ENCODE measurements around the gene PLAAT4.
A peak's percentile ranks its signal among the peaks of the same experiment; 100 is the strongest.
"Not testable (repeated sequence)": the region's sequence is repeated elsewhere in the genome, so short reads cannot be mapped to it uniquely, and the experiment has no call there.

PLAAT4 gene

DNA sequence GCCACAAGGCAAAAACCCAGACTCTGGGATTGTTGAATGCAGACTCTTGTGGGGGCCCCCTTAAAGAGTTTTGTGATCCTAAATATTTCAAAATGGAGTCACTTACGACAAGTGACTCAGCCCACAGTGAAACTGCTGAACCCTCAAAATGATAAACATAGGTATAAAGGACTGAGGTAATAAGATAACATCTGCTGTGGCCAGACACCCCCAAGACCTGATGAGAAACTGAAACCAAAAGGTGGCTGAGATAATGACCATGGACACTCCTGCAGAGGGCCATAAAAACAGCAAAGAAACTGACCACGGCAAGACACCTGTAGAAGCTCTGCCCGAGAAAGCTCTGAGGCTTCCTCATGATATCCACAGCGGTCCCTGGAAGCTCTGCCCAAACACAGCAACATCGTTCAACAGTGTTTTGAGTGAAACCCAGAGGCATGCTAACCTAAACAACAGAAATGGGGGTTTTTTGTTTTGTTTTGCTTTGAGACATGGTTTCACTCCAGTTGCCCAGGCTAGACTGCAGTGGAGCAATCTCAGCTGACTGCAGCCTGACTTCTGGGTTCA, 1.6 kb upstream of the PLAAT4 start:
- TF ChIP-seq EZH2 (IDR thresholded peaks at IDR 0.05; ENCODE audit: borderline replicate concordance, low read depth, low read length, severe bottlenecking) (no peak), CTCF (IDR thresholded peaks at IDR 0.05; ENCODE audit: borderline replicate concordance, extremely low read depth, low read length, poor library complexity, severe bottlenecking) (no peak)
- peaks cover 49% of the 10 kb centered on the region for H3K4me1 ChIP-seq (ENCODE audit: insufficient read depth, low read length)
- no peak overlapping the region for H3K27ac ChIP-seq (ENCODE audit: low read length)
- DNase-seq (no peak), ATAC-seq (ENCODE audit: insufficient read depth, low read depth) (no peak)
- no peaks in the 10 kb centered on the region for H3K79me2 ChIP-seq (ENCODE audit: insufficient read depth, low read length)
- H3K27me3 ChIP-seq (ENCODE audit: insufficient read depth, low read length, poor library complexity) = no peaks in the 10 kb centered on the region
- H3K4me3 ChIP-seq (ENCODE audit: low read depth in 1 of 2, low read length in 2 of 2) = no peak overlapping the region
- no peaks in the 10 kb centered on the region for H3K9me3 ChIP-seq (ENCODE audit: insufficient read depth, low read length, severe bottlenecking)
- no peaks in the 10 kb centered on the region for H4K20me1 ChIP-seq (ENCODE audit: insufficient read depth, low read length)
- no peak overlapping the region for H3K4me2 ChIP-seq (ENCODE audit: insufficient read depth, low read length)
- no peak overlapping the region for H2AFZ ChIP-seq (ENCODE audit: low read depth, low read length)
- no peaks in the 10 kb centered on the region for H3K36me3 ChIP-seq (ENCODE audit: insufficient read depth, low read length)
- H3K9ac ChIP-seq (ENCODE audit: low read depth, low read length) = no peak overlapping the region

DNA sequence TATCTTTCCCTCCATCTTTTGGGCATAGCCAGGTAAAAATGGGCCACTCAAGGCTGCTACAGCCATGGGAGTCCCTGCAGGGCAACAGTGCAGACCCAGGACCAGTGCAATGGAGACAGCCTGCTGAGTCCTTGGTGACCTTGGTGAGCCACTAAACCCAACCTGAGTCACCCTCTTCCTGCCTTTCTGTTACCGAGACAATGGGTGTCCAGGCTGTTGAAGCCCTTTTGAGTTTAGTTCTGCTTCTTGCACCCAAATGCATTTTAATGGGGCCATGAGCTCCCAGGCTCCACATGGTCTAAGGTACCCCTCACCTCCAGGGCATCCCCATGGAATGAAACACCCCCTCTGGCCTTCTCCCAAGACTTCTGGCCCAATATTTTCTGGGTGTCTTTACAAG, 874 bp upstream of the PLAAT4 start:
- Histone ChIP-seq H2AFZ (ENCODE audit: low read depth, low read length) (0 out of 2 replicates have a peak overlapping the region, but pooled peaks have one; percentile 22), H3K36me3 (ENCODE audit: insufficient read depth, low read length) (no peaks in the 10 kb centered on the region), H3K9me3 (ENCODE audit: insufficient read depth, low read length, severe bottlenecking) (no peaks in the 10 kb centered on the region), H3K4me3 (ENCODE audit: low read depth in 1 of 2, low read length in 2 of 2) (no peak overlapping the region), H3K79me2 (ENCODE audit: insufficient read depth, low read length) (no peaks in the 10 kb centered on the region), H3K27ac (ENCODE audit: low read length) (peak overlapping the region; percentile 17; the same call in 1 of the 2 replicates), H3K27me3 (ENCODE audit: insufficient read depth, low read length, poor library complexity) (no peaks in the 10 kb centered on the region), H3K4me2 (ENCODE audit: insufficient read depth, low read length) (no peak overlapping the region; the same call in 1 of the 2 replicates), H3K9ac (ENCODE audit: low read depth, low read length) (no peak overlapping the region), H4K20me1 (ENCODE audit: insufficient read depth, low read length) (no peaks in the 10 kb centered on the region), H3K4me1 (ENCODE audit: insufficient read depth, low read length) (peaks cover 49% of the 10 kb centered on the region)
- ATAC-seq (ENCODE audit: insufficient read depth, low read depth) (no peak), DNase-seq (no peak)
- TF ChIP-seq CTCF (IDR thresholded peaks at IDR 0.05; ENCODE audit: borderline replicate concordance, extremely low read depth, low read length, poor library complexity, severe bottlenecking) = no peak
- no peak for TF ChIP-seq EZH2 (IDR thresholded peaks at IDR 0.05; ENCODE audit: borderline replicate concordance, low read depth, low read length, severe bottlenecking)

DNA sequence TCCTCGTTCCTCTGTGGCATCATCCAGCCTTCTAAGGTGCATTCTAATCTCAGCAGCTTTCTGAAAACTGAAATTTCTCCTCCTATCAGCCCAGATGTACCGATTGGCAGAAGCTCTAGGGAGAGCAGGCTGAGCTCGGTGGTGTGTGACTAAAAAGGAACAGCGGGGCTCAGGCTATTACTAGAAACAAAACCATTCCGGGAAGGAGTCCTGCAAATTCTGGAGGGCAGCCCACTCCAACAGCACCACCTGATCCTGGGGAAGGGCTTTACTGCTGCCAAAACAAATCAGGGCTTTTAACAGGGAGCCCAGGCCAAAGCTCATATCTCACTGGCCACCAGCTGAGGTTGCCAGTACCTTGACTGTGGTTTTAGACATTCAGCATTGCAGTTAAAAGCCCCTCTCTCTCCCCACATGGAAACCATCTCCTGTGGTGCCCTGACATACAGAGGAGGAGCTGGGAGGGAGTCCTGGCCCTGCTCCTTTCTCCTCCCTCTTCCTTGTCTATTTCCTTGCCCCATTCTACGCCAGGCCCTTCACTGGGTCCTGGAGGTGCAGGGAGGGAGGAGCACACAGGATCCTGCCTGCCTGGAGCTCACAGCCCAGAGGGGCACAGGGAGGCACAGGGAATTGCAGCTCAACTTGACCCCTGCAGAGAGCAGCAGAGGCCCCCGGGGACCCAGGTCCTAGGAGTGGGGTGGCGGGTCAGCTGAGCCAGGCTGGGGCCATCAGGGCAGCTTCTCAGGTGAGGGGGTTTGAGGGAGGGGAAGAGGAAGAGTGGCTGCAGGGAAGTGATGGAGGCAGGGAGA, 889 bp downstream of the PLAAT4 start:
- no peaks in the 10 kb centered on the region for H3K9me3 ChIP-seq (ENCODE audit: insufficient read depth, low read length, severe bottlenecking)
- peak overlapping the region; percentile 84 for H3K27ac ChIP-seq (ENCODE audit: low read length)
- H3K27me3 ChIP-seq (ENCODE audit: insufficient read depth, low read length, poor library complexity) = no peaks in the 10 kb centered on the region
- peak overlapping the region; percentile 94 for H2AFZ ChIP-seq (ENCODE audit: low read depth, low read length)
- H3K4me2 ChIP-seq (ENCODE audit: insufficient read depth, low read length) = peak overlapping the region; percentile 89
- DNase-seq (peak; percentile 33), ATAC-seq (ENCODE audit: insufficient read depth, low read depth) (peak; percentile 60)
- peak overlapping the region; percentile 67 for H3K9ac ChIP-seq (ENCODE audit: low read depth, low read length)
- H3K4me3 ChIP-seq (ENCODE audit: low read depth in 1 of 2, low read length in 2 of 2) = peak overlapping the region; percentile 34 to 65; a peak in 3 of 4 replicates
- H4K20me1 ChIP-seq (ENCODE audit: insufficient read depth, low read length) = no peaks in the 10 kb centered on the region
- peaks cover 37% of the 10 kb centered on the region for H3K4me1 ChIP-seq (ENCODE audit: insufficient read depth, low read length)
- H3K79me2 ChIP-seq (ENCODE audit: insufficient read depth, low read length) = no peaks in the 10 kb centered on the region
- H3K36me3 ChIP-seq (ENCODE audit: insufficient read depth, low read length) = no peaks in the 10 kb centered on the region
- TF ChIP-seq EZH2 (IDR thresholded peaks at IDR 0.05; ENCODE audit: borderline replicate concordance, low read depth, low read length, severe bottlenecking) (no peak), CTCF (IDR thresholded peaks at IDR 0.05; ENCODE audit: borderline replicate concordance, extremely low read depth, low read length, poor library complexity, severe bottlenecking) (peak; percentile 37)

DNA sequence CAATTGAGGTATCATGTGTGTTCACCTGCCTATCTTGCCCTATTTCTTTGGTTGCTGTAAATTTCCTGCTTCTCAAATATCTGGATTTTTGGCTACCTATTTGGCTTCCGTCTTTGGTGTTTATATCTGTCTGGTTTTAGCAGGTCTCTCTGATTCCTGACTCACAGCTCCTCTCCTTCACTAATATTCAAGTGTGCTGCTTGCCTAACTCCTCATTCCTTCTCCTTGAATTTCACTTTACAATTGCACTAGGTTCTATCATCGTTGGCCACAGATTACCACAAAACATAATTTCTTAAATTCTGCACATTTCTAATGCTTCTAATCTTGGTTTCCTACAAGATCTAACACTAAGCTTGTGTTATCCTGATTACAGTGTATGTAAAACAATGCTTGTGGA, 5.9 kb downstream of the PLAAT4 start:
- H3K4me1 ChIP-seq (ENCODE audit: insufficient read depth, low read length) = peaks cover 13% of the 10 kb centered on the region
- H4K20me1 ChIP-seq (ENCODE audit: insufficient read depth, low read length); H3K27ac ChIP-seq (ENCODE audit: low read length); H3K4me2 ChIP-seq (ENCODE audit: insufficient read depth, low read length); H3K36me3 ChIP-seq (ENCODE audit: insufficient read depth, low read length); ATAC-seq (ENCODE audit: insufficient read depth, low read depth); H3K9me3 ChIP-seq (ENCODE audit: insufficient read depth, low read length, severe bottlenecking); H3K4me3 ChIP-seq (ENCODE audit: low read depth in 1 of 2, low read length in 2 of 2); DNase-seq; H2AFZ ChIP-seq (ENCODE audit: low read depth, low read length); H3K27me3 ChIP-seq (ENCODE audit: insufficient read depth, low read length, poor library complexity); H3K9ac ChIP-seq (ENCODE audit: low read depth, low read length); H3K79me2 ChIP-seq (ENCODE audit: insufficient read depth, low read length): not testable (repeated sequence)
